Lower leg skin (tissue), 3 donors: Measurements from ENCODE around the gene PBX1.

Experiments
- POLR2A ChIP-seq, 2 donors: fragments of 450-650 bp; IDR thresholded peaks; one replicate each; pipeline ENCODE4 v1.6.1; 2016 to 2017; ENCODE audit warnings: antibody characterized with exemption in 2 of 2, mild to moderate bottlenecking in 1 of 2, moderate library complexity in 1 of 2
- TF ChIP-seq, protein P1 (sequence below), 3 donors: fragments of 450-650 bp; IDR thresholded peaks; one replicate each; pipeline ENCODE4 v1.5.1; 2016; ENCODE audit warnings: antibody characterized with exemption in 3 of 3, mild to moderate bottlenecking in 3 of 3, moderate library complexity in 2 of 3

GRCh38 chr1:164763098-164763497 is 204.1 kb downstream of the PBX1 start:
- no peak for TF ChIP-seq POLR2A (IDR thresholded peaks at IDR 0.05)
- TF ChIP-seq, protein P1, sequence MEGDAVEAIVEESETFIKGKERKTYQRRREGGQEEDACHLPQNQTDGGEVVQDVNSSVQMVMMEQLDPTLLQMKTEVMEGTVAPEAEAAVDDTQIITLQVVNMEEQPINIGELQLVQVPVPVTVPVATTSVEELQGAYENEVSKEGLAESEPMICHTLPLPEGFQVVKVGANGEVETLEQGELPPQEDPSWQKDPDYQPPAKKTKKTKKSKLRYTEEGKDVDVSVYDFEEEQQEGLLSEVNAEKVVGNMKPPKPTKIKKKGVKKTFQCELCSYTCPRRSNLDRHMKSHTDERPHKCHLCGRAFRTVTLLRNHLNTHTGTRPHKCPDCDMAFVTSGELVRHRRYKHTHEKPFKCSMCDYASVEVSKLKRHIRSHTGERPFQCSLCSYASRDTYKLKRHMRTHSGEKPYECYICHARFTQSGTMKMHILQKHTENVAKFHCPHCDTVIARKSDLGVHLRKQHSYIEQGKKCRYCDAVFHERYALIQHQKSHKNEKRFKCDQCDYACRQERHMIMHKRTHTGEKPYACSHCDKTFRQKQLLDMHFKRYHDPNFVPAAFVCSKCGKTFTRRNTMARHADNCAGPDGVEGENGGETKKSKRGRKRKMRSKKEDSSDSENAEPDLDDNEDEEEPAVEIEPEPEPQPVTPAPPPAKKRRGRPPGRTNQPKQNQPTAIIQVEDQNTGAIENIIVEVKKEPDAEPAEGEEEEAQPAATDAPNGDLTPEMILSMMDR (IDR thresholded peaks at IDR 0.05) = no peak
